CD4-positive, alpha-beta T cell treated with Interleukin-17A for 1 hour (primary cell): ENCODE results near the gene MYO18A.

Experiments
- DNase-seq: peaks from one replicate; pipeline ENCODE4 v3.0.0-alpha.2; 2020

MYO18A gene

DNA sequence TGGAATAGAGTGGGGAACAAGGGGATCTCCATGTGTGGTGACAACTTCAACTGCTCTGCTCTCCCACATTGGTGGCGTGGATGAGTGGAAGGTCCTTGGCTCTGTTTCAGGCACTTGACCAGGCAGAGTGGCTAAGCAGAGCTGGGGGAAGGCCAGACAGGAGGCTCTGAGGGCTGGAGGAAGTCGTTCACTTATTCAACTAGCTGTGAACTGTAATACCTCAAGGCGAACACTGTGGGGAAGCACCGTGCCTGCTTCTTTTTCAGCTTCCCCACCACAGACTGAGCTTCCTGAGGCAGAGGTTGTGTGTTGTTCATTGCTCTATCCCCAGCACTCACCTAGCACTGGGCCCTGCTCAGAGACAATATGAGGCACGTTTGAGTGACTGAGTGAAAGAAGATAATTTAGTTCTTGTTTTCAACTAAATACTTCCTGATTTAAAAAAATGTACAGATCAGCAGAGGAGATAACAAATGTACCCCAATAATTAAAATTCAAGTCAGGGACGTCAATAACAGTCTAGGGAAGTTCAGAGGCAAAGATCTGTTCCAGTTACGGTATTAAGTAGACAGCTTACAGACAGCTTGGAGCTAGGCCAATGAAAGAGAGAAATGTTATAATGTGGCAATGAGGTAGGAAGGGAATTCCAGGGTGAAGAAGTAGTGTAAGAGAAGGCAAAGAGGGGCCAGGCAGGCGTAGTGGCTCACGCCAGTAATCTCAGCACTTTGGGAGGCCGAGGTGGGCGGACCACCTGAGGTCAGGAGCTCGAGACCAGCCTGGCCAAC lies 34.7 kb downstream of the MYO18A start:
- DNase-seq: peak; percentile 84

- DNase-seq: no peak
These were observed 36.3 kb downstream of the MYO18A start for GRCh38 chr17:29143894-29144293.

DNA sequence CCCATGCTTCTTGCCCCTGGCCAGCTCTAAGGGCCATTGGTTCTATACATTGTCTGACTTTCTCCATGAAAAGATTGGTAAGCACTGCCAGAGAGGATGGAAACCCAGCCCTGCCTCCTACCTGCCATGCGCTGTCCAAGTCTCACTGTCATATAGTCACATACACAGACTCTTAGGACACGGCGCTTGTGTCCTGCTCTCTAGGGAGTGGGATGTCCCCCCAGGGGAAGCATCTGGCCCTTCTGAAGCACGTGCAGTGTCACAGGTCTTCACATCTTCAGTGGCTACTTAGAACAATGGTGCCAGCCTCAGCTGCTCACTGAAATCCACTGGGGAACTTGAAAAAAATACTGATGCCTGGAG lies 38.7 kb downstream of the MYO18A start:
- DNase-seq: peak; percentile 11

DNA sequence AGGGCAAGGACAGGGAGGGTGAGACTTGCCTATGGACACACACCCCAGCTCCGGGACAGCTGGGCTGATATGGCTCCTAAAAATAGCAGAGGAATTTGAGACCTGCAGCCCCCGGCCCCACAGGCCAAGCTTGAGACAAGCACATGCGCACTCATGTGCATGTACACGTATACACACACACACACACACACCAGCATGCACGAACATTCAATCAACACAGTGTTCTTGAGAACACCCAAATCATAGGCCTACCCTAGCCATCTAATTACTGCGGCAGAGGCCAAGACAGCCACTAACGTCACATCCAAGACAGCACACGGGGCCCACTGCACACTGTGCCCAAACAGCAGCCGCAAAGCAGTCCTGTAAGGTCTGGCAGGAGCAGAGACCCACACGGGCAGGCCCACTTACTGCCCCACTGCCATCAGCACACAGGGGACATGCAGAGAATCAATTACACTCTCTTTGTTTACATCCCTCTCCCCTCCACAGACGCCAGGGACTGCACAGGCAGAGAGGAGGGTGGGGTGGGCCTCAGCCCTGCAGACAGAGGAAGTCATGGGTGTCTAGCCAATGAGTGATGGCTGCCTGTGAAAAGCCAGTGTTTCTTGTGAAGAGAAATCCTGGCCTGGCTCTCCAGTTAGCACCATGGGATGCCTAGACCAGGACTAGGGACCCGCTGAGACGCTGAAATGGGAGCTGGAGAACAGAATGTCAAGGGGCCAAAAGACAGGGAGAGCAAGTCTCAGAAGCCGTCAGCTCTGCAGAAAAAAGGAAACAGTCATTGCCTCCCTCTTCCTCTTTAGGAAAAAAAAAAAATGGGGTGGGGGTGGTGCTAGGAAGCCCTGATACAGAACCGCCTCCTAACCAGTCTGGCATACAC lies 39.3 kb downstream of the MYO18A start:
- peak; percentile 56 for DNase-seq

DNA sequence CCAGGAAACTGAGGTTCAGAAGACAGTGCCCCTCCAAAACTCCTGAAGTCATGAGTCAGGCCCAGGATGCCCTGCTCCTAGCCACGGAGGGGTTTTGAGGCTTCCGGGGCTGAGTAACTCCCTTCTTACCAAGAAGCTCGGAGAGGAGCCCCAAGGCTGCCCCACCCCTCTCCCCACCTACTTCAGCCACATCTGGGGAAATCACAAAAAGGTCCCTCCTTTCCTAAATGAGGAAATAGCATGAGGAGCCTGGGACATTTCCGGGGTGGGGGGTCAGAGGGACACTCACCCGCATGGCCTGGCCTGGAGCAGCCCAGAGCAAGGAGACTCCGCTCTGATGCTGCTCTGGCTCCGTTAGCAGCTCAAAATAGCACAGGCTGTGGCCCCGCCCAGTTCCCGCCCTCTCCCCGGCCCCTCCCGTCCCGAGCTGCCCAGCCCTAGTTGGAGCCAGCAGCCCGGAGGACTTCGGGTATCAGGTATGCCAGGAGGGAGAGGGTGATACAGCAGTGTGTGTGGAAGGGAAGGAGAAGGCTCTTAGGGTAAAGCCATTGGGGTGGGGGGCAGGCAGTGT lies 40.1 kb downstream of the MYO18A start:
- peak; percentile 78 for DNase-seq

DNA sequence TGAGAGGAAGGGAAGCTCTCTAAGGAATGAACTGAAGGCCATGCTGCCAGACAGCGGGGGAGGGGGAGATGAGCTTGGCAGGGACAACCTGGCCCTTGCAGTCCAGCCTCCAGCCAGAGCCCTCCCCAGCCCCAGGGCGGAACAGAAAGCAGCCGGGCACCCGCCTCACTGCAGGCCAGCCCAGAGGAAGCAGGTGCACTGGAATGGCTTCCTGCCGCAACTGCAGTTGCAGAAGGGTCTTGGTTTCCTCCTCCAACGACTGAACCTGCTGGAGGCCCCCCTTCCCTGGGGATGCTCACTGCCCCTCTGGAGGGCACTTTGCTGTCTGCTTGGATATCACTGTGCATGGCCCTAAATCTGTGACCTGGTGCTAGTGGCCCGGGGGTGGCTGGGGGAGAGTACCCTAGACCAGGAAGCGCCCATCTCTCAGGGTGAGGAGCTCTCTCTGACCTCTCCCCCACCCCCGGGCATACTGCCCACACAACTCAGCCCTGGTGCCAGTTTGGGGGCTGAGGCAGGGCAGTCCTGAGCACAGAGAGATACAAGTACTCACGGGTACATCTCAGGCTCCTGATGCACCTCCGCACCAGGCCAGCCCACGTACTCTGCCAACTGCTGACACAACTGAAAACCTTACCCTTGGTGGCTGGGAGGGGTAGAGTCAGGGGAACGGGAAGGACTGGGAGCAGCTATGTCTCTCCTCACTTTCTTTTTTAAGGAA lies 41.1 kb downstream of the MYO18A start:
- DNase-seq: peak; percentile 30

DNA sequence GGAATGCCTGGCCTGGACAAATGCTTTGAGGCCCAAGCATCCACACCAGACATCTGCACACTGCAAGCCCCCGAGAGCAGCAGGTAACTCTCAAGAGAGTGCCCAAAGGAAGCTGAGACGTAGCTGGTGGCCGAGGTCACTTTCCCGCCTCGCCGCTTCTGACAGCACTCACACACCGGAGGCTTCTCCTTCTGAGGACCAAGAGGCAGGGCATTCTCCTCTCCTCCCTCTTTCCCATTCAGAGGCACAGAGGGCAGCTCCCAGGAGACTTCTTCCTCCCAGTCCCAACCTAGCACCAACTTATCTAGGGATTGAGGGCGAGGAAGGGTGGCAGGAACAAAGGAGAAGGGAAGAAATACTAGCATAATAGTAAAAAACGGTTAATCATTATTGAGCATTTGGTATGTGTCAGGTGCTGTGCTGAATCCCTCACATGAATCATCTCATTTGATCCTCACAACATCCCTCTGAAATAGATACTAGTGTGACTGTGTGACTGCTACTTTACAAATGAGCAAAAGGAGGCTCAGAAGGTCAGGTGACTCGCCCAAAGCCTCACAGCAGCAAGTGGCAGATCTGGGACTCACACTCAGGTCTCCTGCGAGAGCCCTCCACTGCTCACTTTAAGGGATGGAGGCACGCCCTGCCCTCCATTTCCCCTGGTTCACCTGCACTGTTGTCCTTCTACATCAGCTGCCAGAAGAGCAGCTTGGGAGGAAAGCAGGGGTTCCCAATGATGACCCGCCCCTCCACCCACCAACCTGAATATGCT lies 41.8 kb downstream of the MYO18A start:
- DNase-seq: peak; percentile 48

- DNase-seq: no peak
These were observed 43.0 kb downstream of the MYO18A start for GRCh38 chr17:29136998-29137730.

- DNase-seq: no peak
These were observed 44.7 kb downstream of the MYO18A start for GRCh38 chr17:29135464-29135863.

DNA sequence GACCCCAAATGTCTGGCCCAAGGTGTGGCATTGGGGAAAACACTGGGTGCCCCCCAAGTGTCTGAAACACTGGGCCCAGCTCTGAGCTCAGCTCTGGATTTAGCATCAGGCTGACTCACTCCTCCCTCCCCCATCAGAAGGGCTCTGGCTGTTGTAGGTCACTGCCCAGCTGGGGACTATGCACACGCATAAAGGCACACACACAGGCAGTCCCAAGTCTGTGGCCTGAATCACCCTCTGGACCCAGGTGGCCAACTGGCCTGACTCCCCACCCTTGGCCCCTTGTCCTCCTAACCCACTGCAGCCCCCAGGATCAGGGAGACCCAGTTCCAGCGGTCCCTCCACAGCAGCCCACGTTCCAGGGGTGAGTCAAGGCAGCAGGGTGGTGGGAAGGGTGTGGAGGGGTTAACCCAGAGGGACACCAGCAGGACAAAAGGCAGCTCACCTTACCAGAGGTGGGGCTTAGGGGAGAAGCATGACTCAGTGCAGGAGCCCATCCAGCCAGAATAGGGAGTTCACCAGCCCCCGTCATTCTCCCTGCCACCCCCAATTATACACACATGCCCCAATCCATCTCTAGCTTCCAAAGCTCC lies 47.0 kb downstream of the MYO18A start:
- DNase-seq: no peak

GRCh38 chr17:29131814-29132682 lies 48.1 kb downstream of the MYO18A start:
- no peak for DNase-seq

DNA sequence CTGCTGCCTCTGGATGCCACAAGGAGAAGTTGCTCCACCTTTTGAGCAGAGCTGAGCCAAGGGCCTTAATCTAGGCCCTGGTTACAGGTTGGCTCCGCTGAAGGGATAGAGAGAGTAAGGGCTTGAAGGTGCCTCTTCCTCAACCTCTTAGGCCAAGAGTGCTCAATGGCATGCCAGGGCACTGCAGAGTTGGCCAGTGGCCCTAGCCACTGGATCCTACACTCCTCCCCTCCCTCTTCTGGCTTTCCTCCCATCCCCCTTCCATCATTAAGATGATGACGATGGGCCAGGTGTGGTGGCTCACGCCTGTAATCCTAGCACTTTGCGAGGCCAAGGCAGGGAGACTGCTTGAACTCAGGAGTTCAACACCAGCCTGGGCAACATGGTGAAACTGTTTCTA lies 50.5 kb downstream of the MYO18A start:
- no peak for DNase-seq

DNA sequence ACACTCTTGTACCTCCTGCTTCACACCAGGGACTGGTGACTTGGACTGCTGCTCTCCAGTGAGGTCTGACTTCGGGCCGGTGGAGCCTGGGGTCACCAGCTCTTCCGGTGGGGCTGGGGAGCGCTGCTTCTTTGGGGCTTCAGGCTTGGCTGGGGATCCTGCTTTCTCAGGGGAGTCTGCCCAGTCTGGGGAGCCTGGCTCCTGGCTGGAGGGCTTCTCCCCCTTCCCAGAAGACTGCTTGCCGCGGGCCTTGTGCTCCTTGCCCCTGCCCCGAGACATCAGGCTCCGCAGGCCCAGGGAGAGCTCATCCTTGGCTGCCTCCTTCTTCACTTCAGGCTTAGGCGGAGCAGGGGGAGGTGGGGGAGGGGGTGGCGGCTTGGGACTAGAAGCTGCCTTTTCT lies 52.4 kb downstream of the MYO18A start:
- no peak for DNase-seq

GRCh38 chr17:29126268-29126930 lies 53.8 kb downstream of the MYO18A start:
- DNase-seq: no peak

DNA sequence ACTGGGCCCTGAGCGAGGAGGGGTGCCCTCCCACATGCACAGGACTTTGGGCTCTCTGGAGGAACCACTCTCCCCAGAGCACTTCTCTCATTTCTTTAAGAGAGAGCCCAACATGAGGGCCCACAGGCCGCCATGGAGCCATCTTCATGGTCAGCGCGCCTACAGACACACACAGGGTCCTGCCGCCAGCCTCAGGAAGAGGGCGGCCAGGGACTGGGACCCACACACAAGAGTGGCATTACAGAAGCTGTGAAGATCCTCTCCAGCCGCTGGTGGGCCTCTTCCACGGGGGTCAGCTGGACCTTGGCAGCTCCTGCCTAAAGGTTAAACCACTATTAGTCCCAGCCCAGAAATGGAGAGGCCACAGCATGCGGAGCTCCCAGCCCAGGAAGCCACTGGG lies 54.5 kb downstream of the MYO18A start:
- no peak for DNase-seq

GRCh38 chr17:29124925-29125273 lies 55.3 kb downstream of the MYO18A start:
- no peak for DNase-seq

- peak; percentile 66 for DNase-seq
These were observed 55.9 kb downstream of the MYO18A start for GRCh38 chr17:29124135-29124924.

GRCh38 chr17:29123111-29123510 lies 57.1 kb downstream of the MYO18A start:
- no peak for DNase-seq

- DNase-seq: no peak
These were observed 58.8 kb downstream of the MYO18A start for GRCh38 chr17:29121442-29121841.
